OCI-LY3 (cell line): ENCODE results near the gene POLG2.
"Not testable (repeated sequence)": the region's sequence is repeated elsewhere in the genome, so short reads cannot be mapped to it uniquely, and the experiment has no call there.

Source experiments
- H2AFZ ChIP-seq: fragments of 200-600, 300-600 bp; shearing (Covaris generic); 2 replicates; pipeline ENCODE4 v1.6.0; 2014; ENCODE audit warnings: antibody characterized with exemption, low read depth, low read length
- H3K27ac ChIP-seq: fragments of 200-600, 300-600 bp; sonication (generic); 2 replicates; pipeline ENCODE4 v1.5.1; 2014; ENCODE audit warnings: mild to moderate bottlenecking, low read length, moderate library complexity, mixed read lengths
- H3K27me3 ChIP-seq: fragments of 200-600, 300-600 bp; sonication (generic); 2 replicates; pipeline ENCODE4 v1.6.1; 2014; ENCODE audit warnings: low read depth, low read length, mixed read lengths
- H3K36me3 ChIP-seq: fragments of 200-600, 300-600 bp; sonication (generic); replicated peaks from 2 replicates; pipeline ENCODE3; 2014; ENCODE audit warnings: low read depth, low read length, mixed read lengths
- H3K4me1 ChIP-seq: fragments of 300-600, 200-600 bp; sonication (generic); 2 replicates; pipeline ENCODE4 v1.6.1; 2014; ENCODE audit warnings: low read length, mixed read lengths
- H3K4me2 ChIP-seq: fragments of 200-600, 300-600 bp; sonication (generic); 2 replicates; pipeline ENCODE4 v1.6.1; 2014; ENCODE audit warnings: low read length, mixed read lengths
- H3K4me3 ChIP-seq: fragments of 300-600, 200-600 bp; sonication (generic); 2 replicates; pipeline ENCODE4 v1.5.1; 2014; ENCODE audit warnings: antibody characterized with exemption, mild to moderate bottlenecking, low read length, moderate library complexity
- H3K79me2 ChIP-seq: fragments of 300-600, 200-600 bp; shearing (Covaris generic); 2 replicates; pipeline ENCODE4 v1.6.1; 2014; ENCODE audit warnings: mild to moderate bottlenecking, low read length, mixed read lengths
- H3K9ac ChIP-seq: fragments of 300-600, 200-600 bp; shearing (Covaris generic); 2 replicates; pipeline ENCODE4 v1.6.0; 2014; ENCODE audit warnings: mild to moderate bottlenecking, low read length, moderate library complexity
- H3K9me3 ChIP-seq: fragments of 200-600, 300-600 bp; shearing (Covaris generic); 2 replicates; pipeline ENCODE4 v1.6.1; 2014; ENCODE audit warnings: low read length, mixed read lengths; ENCODE audit not compliant: insufficient read depth
- H4K20me1 ChIP-seq: fragments of 200-600, 300-600 bp; sonication (generic); 2 replicates; pipeline ENCODE4 v1.6.1; 2016; ENCODE audit warnings: low read length, mixed read lengths; ENCODE audit not compliant: insufficient read depth
- CTCF ChIP-seq: fragments of 200-600, 300-600 bp; sonication (generic); IDR thresholded peaks from 2 replicates; pipeline ENCODE4 v1.5.1; 2014; ENCODE audit warnings: antibody characterized with exemption, low read length, low read depth
- EZH2phosphoT487 ChIP-seq: fragments of 200-600 bp; shearing (Covaris generic); IDR thresholded peaks from 2 replicates; pipeline ENCODE4 v1.6.1; 2018; ENCODE audit warnings: antibody characterized with exemption, mixed run types, low read depth

The POLG2 gene

DNA sequence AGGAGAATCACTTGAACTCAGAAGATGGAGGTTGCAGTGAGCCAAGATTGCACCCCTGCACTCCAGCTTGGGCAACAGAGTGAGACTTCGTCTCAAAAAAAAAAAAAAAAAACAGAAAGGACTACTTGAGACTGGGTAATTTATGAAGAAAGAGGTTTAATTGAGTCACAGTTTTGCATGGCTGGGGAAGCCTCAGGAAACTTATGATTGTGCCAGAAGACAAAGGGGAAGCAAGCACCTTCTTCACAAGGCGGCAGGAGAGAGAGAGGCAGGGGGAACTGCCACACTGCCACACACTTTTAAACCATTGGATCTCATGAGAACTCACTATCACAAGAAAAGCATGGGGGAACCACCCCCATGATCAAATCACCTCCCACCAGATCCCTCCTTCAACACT, 56.9 kb downstream of the POLG2 start:
- no peak overlapping the region for H3K9ac ChIP-seq
- no peaks in the 10 kb centered on the region for H3K36me3 ChIP-seq
- H3K4me3 ChIP-seq, result no peak overlapping the region
- TF ChIP-seq EZH2phosphoT487, result no peak
- no peak for TF ChIP-seq CTCF
- peaks cover 13% of the 10 kb centered on the region; the same call in 1 of the 2 replicates for H3K9me3 ChIP-seq
- H2AFZ ChIP-seq, result no peak overlapping the region
- H3K27me3 ChIP-seq, result no peaks in the 10 kb centered on the region
- no peaks in the 10 kb centered on the region for H3K4me1 ChIP-seq
- H4K20me1 ChIP-seq, result no peaks in the 10 kb centered on the region
- no peaks in the 10 kb centered on the region for H3K79me2 ChIP-seq
- H3K27ac ChIP-seq, result no peak overlapping the region
- H3K4me2 ChIP-seq, result no peak overlapping the region

GRCh38 chr17:64439521-64439920, 57.3 kb downstream of the POLG2 start:
- H3K9ac ChIP-seq, H3K4me3 ChIP-seq, H3K27ac ChIP-seq, H3K4me1 ChIP-seq, H3K36me3 ChIP-seq, H3K27me3 ChIP-seq, H4K20me1 ChIP-seq, H3K79me2 ChIP-seq, H2AFZ ChIP-seq, H3K4me2 ChIP-seq: not testable (repeated sequence)
- H3K9me3 ChIP-seq, result peaks cover 13% of the 10 kb centered on the region; the same call in 1 of the 2 replicates

DNA sequence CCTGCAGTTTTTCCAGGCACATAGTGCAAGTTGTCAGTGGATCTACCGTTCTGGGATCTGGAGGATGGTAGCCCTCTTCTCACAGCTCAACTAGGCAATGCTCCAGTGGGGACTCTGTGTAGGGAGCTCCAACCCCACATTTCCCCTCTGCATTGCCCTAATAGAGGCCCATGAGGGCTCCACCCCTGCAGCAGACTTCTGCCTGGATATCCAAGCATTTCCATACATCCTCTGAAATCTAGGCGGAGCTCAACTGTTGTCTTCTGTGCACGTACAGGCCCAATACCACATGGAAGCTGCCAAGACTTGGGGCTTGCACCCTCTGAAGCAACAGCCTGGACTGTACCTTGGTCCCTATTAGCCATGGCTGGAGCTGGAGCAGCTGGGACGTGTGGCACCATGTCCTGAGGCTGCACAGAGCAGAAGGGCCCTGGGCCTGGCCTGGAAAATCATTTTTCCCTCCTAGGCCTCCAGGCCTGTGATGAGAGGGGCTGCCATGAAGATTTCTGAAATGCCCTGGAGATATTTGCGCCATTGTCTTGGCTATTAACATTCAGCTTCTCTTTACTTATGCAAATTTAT, 58.8 kb downstream of the POLG2 start:
- H3K4me1 ChIP-seq, result no peaks in the 10 kb centered on the region
- peaks cover 13% of the 10 kb centered on the region; the same call in 1 of the 2 replicates for H3K9me3 ChIP-seq
- H3K27ac ChIP-seq, result no peak overlapping the region
- TF ChIP-seq CTCF, result no peak
- TF ChIP-seq EZH2phosphoT487, result no peak
- no peak overlapping the region for H2AFZ ChIP-seq
- H4K20me1 ChIP-seq, result no peaks in the 10 kb centered on the region
- no peak overlapping the region for H3K9ac ChIP-seq
- no peak overlapping the region for H3K4me3 ChIP-seq
- H3K36me3 ChIP-seq, result no peaks in the 10 kb centered on the region
- H3K27me3 ChIP-seq, result no peaks in the 10 kb centered on the region
- H3K79me2 ChIP-seq, result no peaks in the 10 kb centered on the region
- H3K4me2 ChIP-seq, result no peak overlapping the region

DNA sequence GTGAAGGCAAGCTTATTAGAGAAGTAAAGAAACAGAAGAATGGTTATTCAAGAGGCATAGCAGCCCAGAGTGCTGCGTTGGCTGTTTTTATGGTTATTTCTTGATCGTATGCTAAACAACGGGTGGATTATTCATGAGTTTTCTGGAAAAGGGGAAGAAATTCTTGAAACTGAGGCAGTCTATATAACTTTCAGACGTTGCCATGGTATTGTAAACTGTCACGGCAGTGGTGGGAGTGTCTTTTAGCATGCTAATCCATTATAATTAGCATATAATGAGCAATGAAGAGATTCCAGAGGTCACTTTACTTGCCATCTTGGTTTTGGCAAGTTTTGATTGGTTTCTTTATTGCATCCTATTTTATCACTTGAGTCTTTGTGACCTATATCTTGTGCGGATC, 65.3 kb downstream of the POLG2 start:
- no peaks in the 10 kb centered on the region for H3K36me3 ChIP-seq
- peaks cover 4% of the 10 kb centered on the region; the same call in 1 of the 2 replicates for H3K9me3 ChIP-seq
- no peak overlapping the region for H3K27ac ChIP-seq
- no peak overlapping the region for H3K9ac ChIP-seq
- H3K4me3 ChIP-seq, result no peak overlapping the region
- no peaks in the 10 kb centered on the region for H4K20me1 ChIP-seq
- H3K79me2 ChIP-seq, result no peaks in the 10 kb centered on the region
- H3K27me3 ChIP-seq, result peaks cover 4% of the 10 kb centered on the region
- no peak overlapping the region for H3K4me2 ChIP-seq
- peaks cover 5% of the 10 kb centered on the region; the same call in 1 of the 2 replicates for H3K4me1 ChIP-seq
- no peak for TF ChIP-seq CTCF
- TF ChIP-seq EZH2phosphoT487, result no peak
- H2AFZ ChIP-seq, result no peak overlapping the region

DNA sequence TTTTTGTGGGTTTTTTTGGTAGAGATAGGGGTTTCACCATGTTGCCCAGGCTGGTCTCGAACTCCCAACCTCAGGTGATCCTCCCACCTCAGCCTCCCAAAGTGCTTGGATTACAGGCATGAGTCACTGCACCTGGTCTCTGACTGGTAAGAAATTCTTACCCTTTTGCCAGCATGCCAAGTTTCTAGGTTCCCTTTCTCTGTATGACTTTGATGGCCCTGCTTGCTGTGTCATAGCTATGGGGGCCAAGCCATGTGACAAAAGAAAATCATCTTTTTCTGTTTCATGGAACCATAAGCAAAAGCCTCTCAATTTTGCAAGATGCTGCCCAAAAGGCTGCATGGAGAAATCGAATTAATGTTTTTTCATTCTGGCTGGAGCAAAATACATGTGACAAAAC, 66.8 kb downstream of the POLG2 start:
- H2AFZ ChIP-seq, H3K4me3 ChIP-seq, H3K9ac ChIP-seq, H3K79me2 ChIP-seq, H3K36me3 ChIP-seq, H3K4me2 ChIP-seq, H3K4me1 ChIP-seq, H3K9me3 ChIP-seq, H3K27me3 ChIP-seq, H3K27ac ChIP-seq, H4K20me1 ChIP-seq: not testable (repeated sequence)
